Thyroid gland (tissue), 4 donors: ENCODE measurements around the gene GANC.

Experiments used
- POLR2A ChIP-seq, 2 donors: fragments of 450-650 bp; IDR thresholded peaks; one replicate each; pipeline ENCODE4 v1.6.1; 2017; ENCODE audit warnings: antibody characterized with exemption in 2 of 2, mild to moderate bottlenecking in 2 of 2, moderate library complexity in 1 of 2
- TF ChIP-seq, protein P1 (sequence below), 6 experiments: fragments of 200-600 bp in 3 of 6; fragments of 450-650 bp in 3 of 6; sonication (generic) in 3 of 6; IDR thresholded peaks; one replicate each; pipeline ENCODE4 v1.5.1; 2016 to 2019; ENCODE audit warnings: antibody characterized with exemption in 6 of 6, mild to moderate bottlenecking in 2 of 6, inconsistent platforms in 1 of 6, moderate library complexity in 1 of 6

DNA sequence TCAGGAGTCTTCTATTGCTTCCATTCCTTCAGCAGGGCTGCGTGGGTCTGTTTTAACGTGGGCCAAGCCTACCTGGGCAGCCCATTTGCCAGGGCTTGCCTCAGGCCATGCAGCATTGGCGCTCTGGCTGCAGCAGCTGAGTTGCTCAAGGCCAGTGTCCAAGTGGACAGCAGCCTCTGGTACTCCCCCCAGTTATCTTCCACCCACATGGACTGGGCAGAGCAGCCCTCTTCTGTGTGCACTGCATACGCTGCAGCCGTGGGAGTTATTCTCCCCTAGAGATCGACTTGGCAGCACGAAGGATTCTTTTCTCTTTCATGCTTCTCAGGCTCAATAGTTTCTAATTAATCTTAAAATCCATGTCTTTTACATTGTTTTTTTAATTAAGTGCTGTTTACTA lies 79.4 kb downstream of the GANC start:
- TF ChIP-seq, protein P1, sequence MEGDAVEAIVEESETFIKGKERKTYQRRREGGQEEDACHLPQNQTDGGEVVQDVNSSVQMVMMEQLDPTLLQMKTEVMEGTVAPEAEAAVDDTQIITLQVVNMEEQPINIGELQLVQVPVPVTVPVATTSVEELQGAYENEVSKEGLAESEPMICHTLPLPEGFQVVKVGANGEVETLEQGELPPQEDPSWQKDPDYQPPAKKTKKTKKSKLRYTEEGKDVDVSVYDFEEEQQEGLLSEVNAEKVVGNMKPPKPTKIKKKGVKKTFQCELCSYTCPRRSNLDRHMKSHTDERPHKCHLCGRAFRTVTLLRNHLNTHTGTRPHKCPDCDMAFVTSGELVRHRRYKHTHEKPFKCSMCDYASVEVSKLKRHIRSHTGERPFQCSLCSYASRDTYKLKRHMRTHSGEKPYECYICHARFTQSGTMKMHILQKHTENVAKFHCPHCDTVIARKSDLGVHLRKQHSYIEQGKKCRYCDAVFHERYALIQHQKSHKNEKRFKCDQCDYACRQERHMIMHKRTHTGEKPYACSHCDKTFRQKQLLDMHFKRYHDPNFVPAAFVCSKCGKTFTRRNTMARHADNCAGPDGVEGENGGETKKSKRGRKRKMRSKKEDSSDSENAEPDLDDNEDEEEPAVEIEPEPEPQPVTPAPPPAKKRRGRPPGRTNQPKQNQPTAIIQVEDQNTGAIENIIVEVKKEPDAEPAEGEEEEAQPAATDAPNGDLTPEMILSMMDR (IDR thresholded peaks at IDR 0.05), result no peak
- TF ChIP-seq POLR2A (IDR thresholded peaks at IDR 0.05), result no peak
